CD4-positive, alpha-beta T cell treated with Interleukin-10 for 1 hour (primary cell): ENCODE measurements around the gene MAP3K1.
"Not testable (repeated sequence)": the region's sequence is repeated elsewhere in the genome, so short reads cannot be mapped to it uniquely, and the experiment has no call there.

Experiments used
- DNase-seq: peaks from one replicate; pipeline ENCODE4 v3.0.0-alpha.2; 2020

MAP3K1 gene

DNA sequence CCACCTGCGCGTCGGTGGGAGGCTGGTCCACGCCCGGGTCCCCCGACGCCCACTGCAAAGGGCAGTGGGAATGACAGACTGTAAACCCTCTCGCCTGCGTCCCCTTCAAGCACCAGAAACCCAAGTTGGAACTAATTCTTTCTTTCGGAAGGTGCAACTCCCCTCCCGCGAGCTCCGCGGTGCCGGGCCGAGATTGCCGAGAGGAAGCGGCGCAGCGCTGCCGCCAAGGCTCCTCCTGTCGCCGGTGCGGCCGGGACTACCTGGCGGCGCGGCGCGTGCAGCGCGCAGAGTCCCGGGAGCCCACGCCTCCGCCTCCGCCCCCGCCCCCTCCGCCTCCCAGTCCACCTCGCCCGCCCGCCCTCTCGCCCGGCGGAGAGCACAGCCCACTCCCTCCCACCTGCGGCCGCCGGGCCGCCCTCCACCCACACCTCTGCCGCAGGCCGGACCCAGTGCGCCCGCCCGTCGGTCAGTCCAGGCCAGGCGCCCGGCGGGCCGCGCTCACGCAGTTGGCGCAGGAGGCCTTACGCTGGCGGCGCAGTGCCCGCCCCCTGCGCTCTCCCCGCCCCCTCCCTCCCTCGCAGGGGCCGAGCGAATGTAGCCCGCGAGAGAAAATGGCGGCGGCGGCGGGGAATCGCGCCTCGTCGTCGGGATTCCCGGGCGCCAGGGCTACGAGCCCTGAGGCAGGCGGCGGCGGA is at the start of gene MAP3K1:
Gene MAP3K1, plus strand, starts transcription at position 587 of the 695 bp plus-strand sequence. Its CDS starts 25 bp downstream, at position 612.
- peak; percentile 84 for DNase-seq

DNA sequence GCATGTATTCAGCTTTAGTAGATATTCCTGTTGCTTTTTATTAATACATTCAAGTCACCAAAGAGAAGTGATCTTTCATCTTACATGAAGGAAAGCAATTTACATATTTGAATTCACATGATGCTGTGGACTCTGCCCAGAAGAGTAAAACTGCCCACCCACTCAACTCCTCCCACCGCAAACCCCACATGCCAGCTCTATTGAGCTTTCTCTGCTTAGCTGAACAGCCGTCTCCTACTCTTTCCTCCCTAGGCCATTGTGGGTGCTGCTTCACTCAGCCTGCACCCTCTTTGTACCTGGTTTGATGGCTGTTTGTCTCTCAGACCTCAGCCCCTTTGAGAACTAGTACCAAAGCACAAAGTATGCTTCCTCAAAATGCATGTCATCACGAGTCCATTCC is 48.4 kb upstream of the MAP3K1 start:
- no peak for DNase-seq

DNA sequence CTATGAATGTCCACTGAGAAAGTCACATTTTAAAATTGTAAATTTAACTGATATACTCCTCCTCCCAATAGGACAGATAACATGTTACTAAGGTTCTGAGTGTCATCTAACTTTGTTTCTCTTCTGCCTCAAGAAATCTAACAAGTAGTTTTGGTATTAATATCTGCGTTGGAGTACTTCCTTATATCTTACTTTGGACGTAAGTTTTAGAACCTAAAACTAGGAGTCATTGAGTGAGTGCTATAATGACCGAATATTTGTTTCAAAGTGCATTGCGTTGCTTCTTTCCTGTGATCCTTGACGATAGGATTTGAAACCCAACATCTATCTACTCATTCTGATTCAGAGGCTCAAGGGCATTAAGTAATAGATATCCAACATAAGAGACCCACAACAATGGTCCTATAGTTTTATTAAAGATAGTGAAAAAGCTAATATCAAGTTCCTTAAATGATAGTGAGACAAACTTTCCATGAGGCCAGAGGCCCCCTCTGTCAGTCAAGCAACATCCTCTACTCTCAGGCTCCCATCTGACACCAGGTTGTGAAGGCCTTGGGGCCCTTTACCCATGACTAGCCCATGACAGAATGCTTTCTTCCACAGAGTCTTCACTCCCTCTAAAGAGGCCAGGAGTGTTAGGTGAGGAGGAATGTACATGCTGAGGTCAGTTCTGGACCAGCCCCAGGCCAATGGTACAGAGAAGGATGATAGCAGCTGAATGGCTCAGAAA is 45.3 kb upstream of the MAP3K1 start:
- DNase-seq, result no peak

DNA sequence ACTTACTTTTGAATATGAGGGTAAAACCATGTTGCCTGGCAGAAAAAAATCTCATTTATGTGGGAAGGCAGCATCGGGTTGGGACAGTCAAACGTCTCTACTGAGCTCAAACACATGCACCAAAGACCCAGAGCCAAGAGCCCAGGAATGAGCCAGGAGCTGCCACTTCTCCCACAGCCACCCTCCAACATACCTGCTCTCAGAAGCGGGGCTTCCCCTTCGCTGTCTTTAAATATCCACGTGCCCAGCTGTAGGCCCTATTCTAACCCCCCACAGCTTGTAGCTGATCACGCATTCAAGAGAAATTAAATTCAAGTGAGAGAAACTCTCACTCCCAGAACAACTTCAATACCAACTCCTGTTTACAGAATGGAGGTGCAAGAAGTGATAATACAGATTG is 42.6 kb upstream of the MAP3K1 start:
- no peak for DNase-seq

DNA sequence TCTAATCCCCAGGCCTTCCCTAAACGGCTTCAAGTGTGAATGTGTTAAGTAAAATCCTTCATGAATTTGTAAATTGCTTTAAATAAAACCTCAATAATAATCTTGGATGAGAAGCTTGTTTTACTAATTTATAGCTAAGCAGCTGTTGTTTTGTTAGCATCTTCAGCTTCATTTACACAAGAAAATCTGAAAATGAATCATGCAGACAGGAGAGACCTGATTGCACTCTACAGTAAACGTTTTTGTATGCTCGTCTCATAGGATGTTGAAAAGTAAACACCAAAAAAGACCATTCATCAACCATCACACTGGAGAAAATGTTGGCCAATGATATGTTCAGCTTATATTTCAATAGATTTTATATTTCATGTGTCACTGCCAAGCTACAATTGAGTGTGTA is 40.4 kb upstream of the MAP3K1 start:
- no peak for DNase-seq

DNA sequence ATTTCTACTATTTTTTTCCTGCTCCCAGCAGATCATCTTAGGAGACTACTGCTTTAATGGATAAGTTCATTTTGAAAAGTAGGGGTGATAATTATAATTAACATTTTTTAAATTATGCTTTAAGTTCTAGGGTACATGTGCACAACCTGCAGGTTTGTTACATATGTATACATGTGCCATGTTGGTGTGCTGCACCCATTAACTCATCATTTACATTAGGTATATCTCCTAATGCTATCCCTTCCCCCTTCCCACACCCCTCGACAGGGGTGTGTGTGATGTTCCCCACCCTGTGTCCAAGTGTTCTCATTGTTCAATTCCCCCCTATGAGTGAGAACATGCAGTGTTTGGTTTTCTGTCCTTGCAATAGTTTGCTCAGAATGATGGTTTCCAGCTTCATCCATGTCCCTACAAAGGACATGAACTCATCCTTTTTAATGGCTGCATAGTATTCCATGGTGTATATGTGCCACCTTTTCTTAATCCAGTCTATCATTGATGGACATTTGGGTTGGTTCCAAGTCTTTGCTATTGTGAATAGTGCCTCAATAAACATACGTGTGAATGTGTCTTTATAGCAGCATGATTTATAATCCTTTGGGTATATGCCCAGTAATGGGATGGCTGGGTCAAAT is 39.0 kb upstream of the MAP3K1 start:
- not testable (repeated sequence) for DNase-seq

DNA sequence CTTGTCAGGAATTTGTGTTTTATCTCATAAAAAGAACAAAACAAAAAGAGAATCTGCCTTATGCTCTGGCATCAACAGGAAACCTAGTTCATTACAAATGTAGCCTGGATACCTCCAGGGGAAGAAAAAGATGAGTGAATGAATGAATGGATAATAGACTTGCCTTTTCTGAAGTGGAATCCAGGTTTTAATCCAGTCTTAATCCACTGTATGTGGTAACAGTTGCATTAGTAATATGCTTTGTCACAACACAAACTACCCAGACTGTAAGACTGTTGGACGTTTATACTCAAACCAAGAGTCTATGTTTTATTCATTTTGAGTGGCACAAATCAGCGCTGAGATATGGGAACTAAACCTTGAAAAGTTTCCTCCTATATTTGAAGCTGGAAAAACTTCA is 32.1 kb upstream of the MAP3K1 start:
- no peak for DNase-seq

DNA sequence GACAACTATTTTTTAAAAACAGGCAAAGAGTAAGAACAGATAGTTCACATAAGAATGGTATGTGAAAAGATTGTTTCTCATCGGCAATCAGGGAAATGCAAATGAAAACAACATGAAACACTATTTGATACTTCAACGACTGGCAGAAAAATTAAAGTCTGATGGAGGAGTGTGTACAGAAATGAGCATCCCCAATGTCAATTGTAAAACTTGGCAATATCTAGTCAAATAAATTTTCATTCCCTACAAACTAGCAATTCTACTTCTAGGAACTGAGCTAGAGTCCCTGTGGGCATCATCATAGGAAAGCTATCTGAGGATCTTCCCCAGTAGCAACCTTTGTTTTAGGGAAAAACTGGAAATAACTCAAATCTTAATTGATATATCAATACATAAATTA is 29.0 kb upstream of the MAP3K1 start:
- no peak for DNase-seq

DNA sequence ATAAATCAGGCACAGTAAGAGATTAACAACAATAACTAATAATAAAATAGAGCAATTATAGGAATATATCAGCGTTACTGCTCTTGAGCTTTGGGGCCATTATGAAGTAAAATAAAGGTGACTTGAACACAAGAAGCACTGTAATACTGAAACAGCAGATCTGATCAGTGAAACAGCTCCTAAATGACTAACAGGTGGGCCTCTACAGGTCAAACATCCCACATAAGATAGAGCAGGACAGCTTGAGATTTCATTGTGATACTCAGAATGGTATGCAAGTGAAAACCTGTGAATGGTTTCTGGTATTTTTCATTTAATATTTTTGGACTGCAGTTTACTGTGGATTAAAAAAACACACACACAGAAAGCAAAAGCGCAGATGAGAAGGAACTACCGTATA is 24.0 kb upstream of the MAP3K1 start:
- DNase-seq, result no peak

DNA sequence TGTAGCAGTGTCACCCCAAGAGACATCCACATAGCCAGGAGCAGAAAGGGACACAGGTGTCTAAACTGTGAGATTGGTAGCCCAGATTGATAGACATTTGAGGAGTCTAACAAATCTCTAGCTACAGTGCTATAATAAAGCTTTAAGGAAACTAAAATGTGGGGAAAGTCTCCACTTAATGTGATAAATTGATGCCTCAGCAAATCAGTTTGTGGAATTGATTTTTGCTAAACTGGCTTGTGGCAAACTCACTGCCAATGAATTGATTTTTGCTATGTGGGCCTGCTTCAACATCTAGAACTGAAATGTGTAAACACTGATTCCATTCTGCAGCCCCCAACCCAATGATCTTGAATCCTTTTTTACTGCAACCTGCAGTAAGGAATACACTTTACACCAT is 16.8 kb upstream of the MAP3K1 start:
- no peak for DNase-seq

DNA sequence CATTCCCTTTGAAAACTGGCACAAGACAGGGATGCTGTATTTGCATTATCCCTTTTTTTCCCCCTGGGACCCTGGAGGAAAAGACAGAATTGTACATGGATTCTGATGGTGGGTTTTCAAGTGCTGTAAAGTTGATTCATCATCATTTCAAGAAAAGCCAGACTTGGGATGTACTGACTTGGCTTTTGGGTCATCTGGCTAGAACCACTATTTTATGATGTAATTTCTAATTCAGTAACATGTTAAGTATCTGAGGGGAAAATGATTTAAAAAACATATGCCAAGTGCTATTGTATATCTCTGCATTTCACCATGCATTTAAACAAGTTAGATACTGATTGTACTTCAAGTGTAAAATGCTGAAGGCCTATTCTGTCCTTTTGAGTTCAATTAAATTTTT is 15.2 kb upstream of the MAP3K1 start:
- DNase-seq, result no peak

DNA sequence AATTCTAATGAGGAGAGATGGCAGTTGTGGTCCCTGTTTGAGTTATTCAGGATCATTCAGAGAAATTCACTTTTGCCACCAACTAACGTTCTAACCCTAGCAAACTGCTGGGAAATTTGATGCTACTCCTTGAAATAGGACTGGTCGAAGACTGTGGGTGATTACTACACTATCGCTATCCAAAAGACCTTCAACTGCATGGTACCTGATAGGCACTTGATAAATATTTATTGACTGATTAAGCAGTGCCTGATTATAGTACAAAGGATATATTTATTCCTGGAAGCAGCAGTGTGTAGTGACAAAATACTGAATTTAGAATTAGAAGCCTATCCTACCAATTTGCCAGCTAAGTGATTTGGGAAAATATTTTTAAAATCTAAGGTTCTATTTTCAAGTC is 14.1 kb upstream of the MAP3K1 start:
- no peak for DNase-seq

DNA sequence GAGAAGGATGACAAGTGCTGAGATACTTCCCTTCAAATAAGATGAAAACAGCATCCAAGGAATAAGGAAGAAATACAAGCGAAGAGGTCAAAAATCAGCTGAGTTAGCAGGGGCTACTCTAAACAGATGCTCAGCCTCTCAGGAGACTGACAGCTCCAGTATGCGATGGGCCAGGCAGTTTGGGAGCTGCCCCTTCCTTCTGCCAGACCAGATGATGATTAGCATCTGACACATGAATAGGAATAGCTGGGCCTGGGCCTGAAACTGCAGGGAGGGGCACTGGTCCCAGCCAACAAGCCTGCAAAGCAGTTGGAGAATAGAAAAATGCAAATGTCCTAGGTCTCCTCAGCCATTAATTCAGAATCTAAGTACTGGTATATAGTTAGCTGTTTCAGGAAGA is 13.1 kb upstream of the MAP3K1 start:
- no peak for DNase-seq

DNA sequence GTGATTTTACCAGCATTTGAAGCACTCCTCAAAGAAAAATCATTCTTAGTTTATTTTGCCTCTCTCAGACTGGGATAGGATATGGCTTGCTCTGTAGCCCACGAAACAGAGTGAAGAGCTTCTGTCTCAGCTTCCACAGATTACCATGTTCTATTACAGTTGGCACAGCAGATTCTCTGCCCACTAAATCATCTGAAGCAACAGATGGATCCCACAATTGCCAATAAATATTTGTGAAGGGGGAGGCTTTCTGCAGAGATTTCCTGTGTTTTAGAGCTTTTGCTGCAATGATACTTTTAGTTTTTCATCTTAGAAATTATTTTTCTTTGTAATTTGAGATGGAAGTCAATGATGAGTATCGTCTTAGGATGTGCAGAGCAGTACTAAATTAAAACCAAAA is 12.3 kb upstream of the MAP3K1 start:
- no peak for DNase-seq

DNA sequence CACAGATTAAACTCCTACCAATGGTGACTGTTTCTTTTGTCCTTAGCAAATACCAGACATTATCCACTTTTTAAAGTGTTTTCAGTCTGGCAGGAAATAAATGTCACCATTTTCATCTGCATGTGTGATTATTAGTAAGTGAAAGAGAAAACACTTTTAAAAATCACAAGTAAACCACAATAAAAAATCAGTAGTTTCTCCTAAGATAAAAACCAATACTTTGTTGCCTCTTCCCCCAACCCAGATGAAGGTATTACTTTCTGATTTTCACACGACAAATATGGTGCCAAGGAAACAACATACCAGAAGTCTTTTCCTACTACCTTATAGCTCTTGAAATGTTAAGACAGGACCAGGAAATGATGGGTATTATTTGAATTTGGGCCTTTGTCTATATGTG is 11.5 kb upstream of the MAP3K1 start:
- DNase-seq, result no peak

DNA sequence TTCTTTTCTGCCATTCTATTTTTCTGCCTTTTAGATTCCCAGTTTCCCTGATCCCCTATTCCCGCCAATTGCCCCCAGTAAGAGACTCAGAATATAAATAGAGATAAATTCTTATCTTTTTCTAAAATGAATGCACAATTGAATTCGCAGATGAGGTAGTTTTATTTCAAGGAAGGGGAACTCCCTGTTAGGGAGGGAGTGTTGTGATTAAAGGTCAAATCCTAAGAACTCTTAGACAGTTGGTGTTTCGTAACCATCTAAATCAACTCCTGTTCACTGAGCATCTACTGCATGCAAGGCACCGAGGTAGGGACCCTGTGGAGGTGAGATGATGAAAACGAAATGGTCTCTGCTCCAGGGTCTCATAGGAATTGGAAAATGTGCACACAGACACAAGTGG is 7.7 kb upstream of the MAP3K1 start:
- DNase-seq, result no peak

DNA sequence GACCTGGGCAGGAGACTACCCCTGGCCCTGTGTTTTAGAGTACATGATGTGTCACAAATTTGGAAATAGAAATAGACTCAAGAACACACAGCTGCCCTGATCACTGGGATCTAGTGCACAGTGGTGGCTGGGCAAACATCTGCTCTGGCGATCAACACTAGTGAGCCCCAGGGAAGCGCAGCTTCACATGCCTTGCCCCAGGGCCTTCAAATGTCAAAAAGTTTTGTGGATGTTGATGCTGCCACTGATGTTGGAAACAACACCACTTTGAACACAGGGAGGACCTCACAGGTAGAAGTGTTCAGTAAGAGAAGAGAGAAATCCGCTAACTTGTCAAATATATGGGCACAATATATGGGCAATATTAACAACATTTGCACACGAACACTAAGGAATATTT is 7.1 kb upstream of the MAP3K1 start:
- no peak for DNase-seq

DNA sequence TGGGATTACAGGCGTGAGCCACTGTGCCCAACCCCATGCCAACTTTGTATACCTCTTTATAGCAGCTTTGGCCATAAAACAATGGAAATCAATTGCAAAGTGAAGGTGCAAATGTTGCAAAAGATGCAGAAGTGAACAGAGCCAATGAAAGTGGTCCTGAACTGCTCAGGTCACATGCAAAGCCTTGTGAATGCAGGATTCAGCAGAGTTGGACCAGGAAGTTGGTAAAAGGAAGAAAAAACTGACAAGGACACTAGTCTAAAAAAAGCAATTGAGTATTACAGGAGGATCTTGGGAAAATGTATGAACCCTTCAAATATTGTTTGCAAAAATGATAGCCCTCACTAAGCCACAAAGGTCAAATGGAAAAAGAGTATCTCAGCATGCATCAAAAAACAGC is 4.5 kb upstream of the MAP3K1 start:
- DNase-seq, result no peak

DNA sequence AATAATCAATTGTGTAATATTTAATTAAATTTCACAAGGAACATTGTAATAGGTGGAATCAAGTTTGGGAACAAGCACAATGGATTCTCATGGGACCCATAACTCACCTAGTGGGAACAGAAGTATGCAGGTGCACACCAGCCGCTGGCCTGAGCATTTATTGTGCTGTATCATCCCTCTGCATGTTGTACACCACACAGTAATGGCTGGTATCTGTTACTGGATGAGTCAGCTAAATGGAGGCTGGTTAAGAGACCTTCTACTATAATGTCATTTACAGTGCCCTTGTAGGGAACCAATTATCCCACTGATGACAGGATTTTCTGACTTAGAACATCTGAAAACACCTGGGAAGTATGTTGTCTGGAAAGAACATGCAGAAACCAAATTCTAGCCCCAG is 3.2 kb upstream of the MAP3K1 start:
- no peak for DNase-seq

DNA sequence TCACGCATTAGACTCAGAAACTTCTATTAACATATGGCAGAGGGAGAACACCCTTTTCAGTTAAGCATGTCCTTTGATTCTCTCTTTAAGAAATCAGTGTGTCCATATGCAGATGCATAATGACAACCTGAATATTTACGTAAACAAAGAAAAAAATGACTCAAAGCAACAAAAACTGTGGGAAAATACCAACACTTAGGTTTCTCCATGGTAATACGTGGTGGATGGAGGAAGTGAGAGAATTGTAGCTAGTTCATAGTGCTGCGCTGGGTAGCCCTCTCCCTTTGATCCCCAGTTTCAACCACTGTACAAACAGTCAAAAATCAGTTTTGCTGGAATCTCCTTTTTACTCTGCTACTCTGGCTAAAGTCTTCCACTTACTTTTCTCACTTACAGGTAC is 2.0 kb upstream of the MAP3K1 start:
- no peak for DNase-seq

DNA sequence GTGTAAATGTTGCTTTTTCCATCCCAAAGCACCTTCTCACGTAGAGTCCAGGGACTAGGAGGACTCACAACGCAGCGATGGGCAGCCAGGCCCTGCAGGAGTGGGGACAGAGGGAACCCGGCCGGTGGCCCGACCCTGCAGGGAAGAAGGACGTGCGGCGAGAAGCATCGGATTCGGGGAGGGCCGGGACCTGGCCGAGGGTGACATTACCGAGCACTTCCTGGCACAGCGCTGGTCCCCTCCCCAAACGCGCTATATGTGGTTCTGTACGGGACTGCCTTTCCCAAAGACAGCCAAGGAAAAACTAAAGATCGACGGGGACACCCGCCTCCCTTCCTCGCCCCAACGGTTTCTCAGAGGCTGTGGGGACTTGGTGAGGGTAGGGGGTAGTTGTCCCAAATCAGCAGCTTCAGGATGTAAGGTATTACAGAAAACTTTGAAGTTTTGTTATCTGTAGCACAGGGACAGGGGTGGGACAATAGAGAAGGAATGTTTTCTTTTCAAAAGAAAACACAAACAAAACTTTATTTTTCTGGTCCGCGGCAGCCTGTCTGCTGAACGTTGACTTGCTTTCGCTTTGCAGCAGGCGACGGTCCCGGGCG is 887 bp upstream of the MAP3K1 start:
- peak; percentile 43 for DNase-seq

DNA sequence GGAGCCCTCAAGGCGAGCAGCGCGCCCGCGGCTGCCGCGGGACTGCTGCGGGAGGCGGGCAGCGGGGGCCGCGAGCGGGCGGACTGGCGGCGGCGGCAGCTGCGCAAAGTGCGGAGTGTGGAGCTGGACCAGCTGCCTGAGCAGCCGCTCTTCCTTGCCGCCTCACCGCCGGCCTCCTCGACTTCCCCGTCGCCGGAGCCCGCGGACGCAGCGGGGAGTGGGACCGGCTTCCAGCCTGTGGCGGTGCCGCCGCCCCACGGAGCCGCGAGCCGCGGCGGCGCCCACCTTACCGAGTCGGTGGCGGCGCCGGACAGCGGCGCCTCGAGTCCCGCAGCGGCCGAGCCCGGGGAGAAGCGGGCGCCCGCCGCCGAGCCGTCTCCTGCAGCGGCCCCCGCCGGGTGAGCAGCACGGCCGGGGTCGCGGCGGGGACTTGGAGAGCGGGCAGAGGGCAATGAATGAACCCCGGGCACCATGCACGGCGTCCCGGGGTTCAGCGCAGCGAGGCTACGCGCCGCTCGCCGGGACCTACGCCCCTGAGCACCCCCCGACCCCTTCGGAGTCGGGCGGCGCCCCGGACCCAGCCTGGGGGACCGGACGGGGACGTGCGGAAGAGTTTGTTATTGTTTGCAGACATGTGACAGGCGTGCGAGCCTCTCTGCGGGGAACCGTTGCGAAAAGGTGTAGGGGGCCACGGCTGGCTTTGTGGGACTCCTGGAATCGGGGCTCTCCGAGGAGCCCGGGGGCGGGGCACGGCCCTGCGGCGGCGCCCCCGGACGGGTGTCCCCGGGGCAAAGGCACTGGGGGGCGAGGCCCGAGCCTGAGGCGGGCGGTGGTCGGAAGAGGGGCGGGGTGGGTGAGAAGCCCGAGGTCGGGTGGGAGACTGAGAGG is 553 bp downstream of the MAP3K1 start:
- DNase-seq, result peak; percentile 46

DNA sequence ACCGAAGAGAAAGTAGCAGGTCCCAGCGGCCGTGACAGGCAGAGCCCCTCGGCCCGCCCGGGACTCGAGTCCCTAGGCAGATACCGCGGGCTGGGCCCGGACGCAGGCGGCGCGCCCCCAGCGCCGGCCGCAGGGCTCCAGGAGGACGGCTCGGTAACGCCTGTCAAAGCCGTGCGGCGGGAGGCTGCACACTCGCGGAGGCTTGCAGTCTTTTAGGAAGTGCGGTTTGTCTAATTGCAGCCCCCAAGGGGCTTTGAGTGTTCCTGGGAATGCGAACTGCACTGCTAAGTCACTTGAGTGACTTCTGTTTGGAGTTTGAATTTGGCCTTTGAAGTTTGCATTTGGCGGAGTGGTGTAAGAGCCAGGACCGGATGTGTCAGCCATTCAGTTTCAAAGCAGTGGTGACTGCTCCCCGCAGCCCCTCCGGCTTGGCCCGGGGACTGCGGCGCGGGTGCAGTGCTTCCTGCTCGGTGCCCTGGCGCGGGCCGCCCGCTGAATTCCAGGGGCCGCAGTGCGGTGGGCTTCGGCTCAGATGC is 1.3 kb downstream of the MAP3K1 start:
- peak; percentile 64 for DNase-seq
